C4-2B (cell line): ENCODE data around the gene TMEM163.
"Not testable (repeated sequence)": the region's sequence is repeated elsewhere in the genome, so short reads cannot be mapped to it uniquely, and the experiment has no call there.

Experiments used
- H3K27ac ChIP-seq: fragments of 450-650 bp; 2 replicates; pipeline ENCODE4 v1.5.1; 2017
- CTCF ChIP-seq: fragments of 450-650 bp; conservative IDR thresholded peaks from 2 replicates; pipeline ENCODE4 v1.5.1; 2017; ENCODE audit warnings: mild to moderate bottlenecking
- ZFX ChIP-seq: fragments of 450-650 bp; IDR thresholded peaks from 2 replicates; pipeline ENCODE4 v1.6.1; 2017

TMEM163 gene

GRCh38 chr2:134662751-134663150 is 56.0 kb downstream of the TMEM163 start:
- TF ChIP-seq ZFX = no peak
- TF ChIP-seq CTCF = no peak
- no peak overlapping the region for H3K27ac ChIP-seq

GRCh38 chr2:134660626-134661402 is 58.0 kb downstream of the TMEM163 start:
- TF ChIP-seq CTCF = no peak
- no peak for TF ChIP-seq ZFX

GRCh38 chr2:134659724-134660123 is 59.1 kb downstream of the TMEM163 start:
- no peak overlapping the region for H3K27ac ChIP-seq
- TF ChIP-seq CTCF (no peak), ZFX (no peak)

More at GRCh38 chr2:134660626-134661402, 58.0 kb downstream of the TMEM163 start:
- H3K27ac ChIP-seq = no peak overlapping the region

GRCh38 chr2:134657650-134658250 is 61.0 kb downstream of the TMEM163 start:
- TF ChIP-seq ZFX (no peak), CTCF (peak; percentile 78)
- H3K27ac ChIP-seq = no peak overlapping the region

GRCh38 chr2:134656391-134656790 is 62.4 kb downstream of the TMEM163 start:
- H3K27ac ChIP-seq = not testable (repeated sequence)

- no peak overlapping the region for H3K27ac ChIP-seq
- no peak for TF ChIP-seq ZFX
- no peak for TF ChIP-seq CTCF
These were observed 70.2 kb downstream of the TMEM163 start for GRCh38 chr2:134648586-134648985.

- no peak overlapping the region for H3K27ac ChIP-seq
- no peak for TF ChIP-seq ZFX
- no peak for TF ChIP-seq CTCF
These were observed 71.1 kb downstream of the TMEM163 start for GRCh38 chr2:134647607-134648256.
